Activated CD8-positive, alpha-beta memory T cell treated with anti-CD3 and anti-CD28 coated beads, Interleukin-2, amount 10 ng/mL, durations not matched to agents 7 days and 5 days (primary cell): ENCODE data around the gene POLDIP3. TPM values are rescaled to one million over a fixed set of nuclear protein-coding genes. Genes with fewer than 3 reads are reported as not detected.
A peak's percentile ranks its signal among the peaks of the same experiment; 100 is the strongest.
"Not testable (repeated sequence)": the region's sequence is repeated elsewhere in the genome, so short reads cannot be mapped to it uniquely, and the experiment has no call there.

Source experiments
- ATAC-seq: fragments of 150-1000 bp; cut with Tn5 transposase; one replicate; pipeline ENCODE4 v1.10.0; 2021; ENCODE audit warnings: moderate library complexity
- CTCF ChIA-PET: fragments of 350-600 bp; sonication (Branson Sonifier 250); formaldehyde crosslinking; loops from one replicate; lab custom pipeline; 2021; ENCODE audit warnings: antibody characterized with exemption; lab: Charles Lee
- DNase-seq: peaks from one replicate; pipeline ENCODE4 v3.0.0-alpha.2; 2020
- H3K27ac Mint-ChIP-seq: one replicate; pipeline ENCODE4 v1.8.0; 2021; ENCODE audit warnings: mild to moderate bottlenecking, mixed read lengths
- H3K27me3 Mint-ChIP-seq: one replicate; pipeline ENCODE4 v1.8.0; 2021; ENCODE audit warnings: mixed read lengths
- H3K36me3 Mint-ChIP-seq: one replicate; pipeline ENCODE4 v1.8.0; 2021; ENCODE audit warnings: mild to moderate bottlenecking, mixed read lengths
- H3K4me1 Mint-ChIP-seq: one replicate; pipeline ENCODE4 v1.8.0; 2021; ENCODE audit warnings: mixed read lengths
- H3K4me3 Mint-ChIP-seq: one replicate; pipeline ENCODE4 v1.8.0; 2021; ENCODE audit warnings: mild to moderate bottlenecking, moderate library complexity, mixed read lengths
- H3K9me3 Mint-ChIP-seq: one replicate; pipeline ENCODE4 v1.8.0; 2022; ENCODE audit warnings: low read depth, mixed read lengths
- total RNA-seq, 2 experiments: library from RNA; stranded (reverse); gene quantifications; one replicate each; pipeline ENCODE4 v1.2.3, GENCODE V29; 2021

Gene POLDIP3
- total RNA-seq, 2 experiments from 2014 or later = 81.8 to 82.7 TPM

- ATAC-seq (no peak), DNase-seq (no peak)
- H3K4me1 Mint-ChIP-seq = peaks cover 13% of the 10 kb centered on the region
- H3K27ac Mint-ChIP-seq = no peak overlapping the region
- H3K4me3 Mint-ChIP-seq = no peak overlapping the region
- no peaks in the 10 kb centered on the region for H3K27me3 Mint-ChIP-seq
- H3K36me3 Mint-ChIP-seq = peaks cover 27% of the 10 kb centered on the region
- no peaks in the 10 kb centered on the region for H3K9me3 Mint-ChIP-seq
- CTCF ChIA-PET = interaction anchor here (1.1 kb wide), 1 partner anchor 31 kb away, joined by 3 read pairs; no protein-coding TSS in a partner anchor
These were observed 31.7 kb downstream of the POLDIP3 start for GRCh38 chr22:42582987-42583386.

- H3K9me3 Mint-ChIP-seq = no peaks in the 10 kb centered on the region
- peak; percentile 88 for ATAC-seq
- H3K4me3 Mint-ChIP-seq = peak overlapping the region; percentile 98
- H3K4me1 Mint-ChIP-seq = peaks cover 13% of the 10 kb centered on the region
- H3K27me3 Mint-ChIP-seq = no peaks in the 10 kb centered on the region
- peak; percentile 89 for DNase-seq
- CTCF ChIA-PET = interaction anchor here (1.1 kb wide), 1 partner anchor 32 kb away, joined by 3 read pairs; no protein-coding TSS in a partner anchor
- H3K27ac Mint-ChIP-seq = peak overlapping the region; percentile 81
- peaks cover 24% of the 10 kb centered on the region for H3K36me3 Mint-ChIP-seq
These were observed 32.6 kb downstream of the POLDIP3 start for GRCh38 chr22:42581762-42582716.

- DNase-seq, CTCF ChIA-PET, H3K27me3 Mint-ChIP-seq, H3K9me3 Mint-ChIP-seq: not testable (repeated sequence)
- Mint-ChIP-seq H3K4me3 (peak overlapping the region; percentile 98), H3K36me3 (peaks cover 18% of the 10 kb centered on the region), H3K27ac (peak overlapping the region; percentile 94), H3K4me1 (peaks cover 13% of the 10 kb centered on the region)
- peak; percentile 45 for ATAC-seq
These were observed 33.4 kb downstream of the POLDIP3 start for GRCh38 chr22:42581194-42581761.

- DNase-seq, H3K27ac Mint-ChIP-seq, H3K4me3 Mint-ChIP-seq, H3K27me3 Mint-ChIP-seq, ATAC-seq, H3K9me3 Mint-ChIP-seq, CTCF ChIA-PET: not testable (repeated sequence)
- Mint-ChIP-seq H3K4me1 (peaks cover 13% of the 10 kb centered on the region), H3K36me3 (peaks cover 14% of the 10 kb centered on the region)
These were observed 34.6 kb downstream of the POLDIP3 start for GRCh38 chr22:42580040-42580439.

GRCh38 chr22:42577623-42578240 lies 37.0 kb downstream of the POLDIP3 start:
- H3K4me1 Mint-ChIP-seq = peaks cover 13% of the 10 kb centered on the region
- no peak for ATAC-seq
- CTCF ChIA-PET = no interaction called here
- H3K9me3 Mint-ChIP-seq = no peaks in the 10 kb centered on the region
- no peak overlapping the region for H3K4me3 Mint-ChIP-seq
- H3K27me3 Mint-ChIP-seq = no peaks in the 10 kb centered on the region
- peaks cover 16% of the 10 kb centered on the region for H3K36me3 Mint-ChIP-seq
- no peak overlapping the region for H3K27ac Mint-ChIP-seq
- DNase-seq = no peak

GRCh38 chr22:42577141-42577540 lies 37.5 kb downstream of the POLDIP3 start:
- ATAC-seq, DNase-seq, H3K27me3 Mint-ChIP-seq, H3K9me3 Mint-ChIP-seq, CTCF ChIA-PET, H3K4me3 Mint-ChIP-seq, H3K27ac Mint-ChIP-seq, H3K4me1 Mint-ChIP-seq: not testable (repeated sequence)
- peaks cover 17% of the 10 kb centered on the region for H3K36me3 Mint-ChIP-seq

- H3K36me3 Mint-ChIP-seq = peaks cover 18% of the 10 kb centered on the region
- H3K9me3 Mint-ChIP-seq, H3K4me1 Mint-ChIP-seq, H3K27me3 Mint-ChIP-seq, H3K4me3 Mint-ChIP-seq, H3K27ac Mint-ChIP-seq, CTCF ChIA-PET, ATAC-seq, DNase-seq: not testable (repeated sequence)
These were observed 38.6 kb downstream of the POLDIP3 start for GRCh38 chr22:42575996-42576574.

GRCh38 chr22:42574468-42574867 lies 40.2 kb downstream of the POLDIP3 start:
- H3K27ac Mint-ChIP-seq, H3K9me3 Mint-ChIP-seq, H3K27me3 Mint-ChIP-seq, DNase-seq, H3K4me1 Mint-ChIP-seq, ATAC-seq, H3K4me3 Mint-ChIP-seq: not testable (repeated sequence)
- CTCF ChIA-PET = interaction anchor here (0.6 kb wide), 1 partner anchor 35 kb away, joined by 3 read pairs; no protein-coding TSS in a partner anchor
- H3K36me3 Mint-ChIP-seq = peaks cover 19% of the 10 kb centered on the region

- CTCF ChIA-PET = interaction anchor here (0.6 kb wide), 1 partner anchor 34 kb away, joined by 3 read pairs; no protein-coding TSS in a partner anchor
- not testable (repeated sequence) for H3K9me3 Mint-ChIP-seq, DNase-seq, H3K27ac Mint-ChIP-seq, H3K27me3 Mint-ChIP-seq, ATAC-seq, H3K4me3 Mint-ChIP-seq, H3K4me1 Mint-ChIP-seq
- H3K36me3 Mint-ChIP-seq = peaks cover 19% of the 10 kb centered on the region
These were observed 40.6 kb downstream of the POLDIP3 start for GRCh38 chr22:42574046-42574445.

GRCh38 chr22:42571068-42571467 lies 43.6 kb downstream of the POLDIP3 start:
- H3K4me3 Mint-ChIP-seq, H3K9me3 Mint-ChIP-seq, H3K27ac Mint-ChIP-seq, H3K27me3 Mint-ChIP-seq, H3K4me1 Mint-ChIP-seq, DNase-seq, ATAC-seq, CTCF ChIA-PET: not testable (repeated sequence)
- peaks cover 10% of the 10 kb centered on the region for H3K36me3 Mint-ChIP-seq

GRCh38 chr22:42570580-42570979 lies 44.1 kb downstream of the POLDIP3 start:
- H3K27me3 Mint-ChIP-seq, H3K4me3 Mint-ChIP-seq, H3K9me3 Mint-ChIP-seq, CTCF ChIA-PET, DNase-seq, ATAC-seq, H3K4me1 Mint-ChIP-seq, H3K27ac Mint-ChIP-seq: not testable (repeated sequence)
- H3K36me3 Mint-ChIP-seq = peaks cover 10% of the 10 kb centered on the region

GRCh38 chr22:42567950-42568349 lies 46.7 kb downstream of the POLDIP3 start:
- H3K27me3 Mint-ChIP-seq, CTCF ChIA-PET: not testable (repeated sequence)

GRCh38 chr22:42565956-42566355 lies 48.7 kb downstream of the POLDIP3 start:
- H3K27ac Mint-ChIP-seq = no peak overlapping the region
- peaks cover 5% of the 10 kb centered on the region for H3K36me3 Mint-ChIP-seq
- H3K9me3 Mint-ChIP-seq = no peaks in the 10 kb centered on the region
- CTCF ChIA-PET = no interaction called here
- no peak for ATAC-seq
- no peaks in the 10 kb centered on the region for H3K27me3 Mint-ChIP-seq
- H3K4me1 Mint-ChIP-seq = peaks cover under 1% of the 10 kb centered on the region
- DNase-seq = no peak
- H3K4me3 Mint-ChIP-seq = no peak overlapping the region

More at GRCh38 chr22:42567950-42568349, 46.7 kb downstream of the POLDIP3 start:
- H3K36me3 Mint-ChIP-seq, H3K27ac Mint-ChIP-seq, H3K9me3 Mint-ChIP-seq, ATAC-seq, H3K4me3 Mint-ChIP-seq, DNase-seq, H3K4me1 Mint-ChIP-seq: not testable (repeated sequence)
